Endodermal cell (in vitro differentiated cells): ENCODE results near the gene RNF17. TPM values are rescaled to one million over a fixed set of nuclear protein-coding genes. Genes with fewer than 3 reads are reported as not detected.

Experiments used
- DNase-seq: peaks from one replicate; pipeline ENCODE4 v3.0.0-alpha.2; 2017
- H3K27ac ChIP-seq: 2 replicates; pipeline ENCODE4 v1.5.1; 2013; ENCODE audit warnings: mild to moderate bottlenecking, low read depth, low read length, moderate library complexity
- H3K27me3 ChIP-seq: 2 replicates; pipeline ENCODE4 v1.6.1; 2013; ENCODE audit warnings: mild to moderate bottlenecking, low read length, moderate library complexity; ENCODE audit not compliant: insufficient read depth, control insufficient read depth, poor library complexity, severe bottlenecking
- H3K36me3 ChIP-seq: 2 replicates; pipeline ENCODE4 v1.7.0; 2013; ENCODE audit warnings: mild to moderate bottlenecking, low read length, moderate library complexity; ENCODE audit not compliant: control insufficient read depth, insufficient read depth
- H3K4me1 ChIP-seq: one replicate; pipeline ENCODE4 v1.7.0; 2013; ENCODE audit warnings: low read length; ENCODE audit not compliant: control insufficient read depth, insufficient read depth
- H3K4me3 ChIP-seq: 2 replicates; pipeline ENCODE4 v1.5.1; 2013; ENCODE audit warnings: mild to moderate bottlenecking, low read length, moderate library complexity
- H3K9ac ChIP-seq: 2 replicates; pipeline ENCODE4 v1.6.1; 2013; ENCODE audit warnings: mild to moderate bottlenecking, low read length, moderate library complexity; ENCODE audit not compliant: poor library complexity, severe bottlenecking; ENCODE audit errors: extremely low read depth
- H3K9me3 ChIP-seq: 2 replicates; pipeline ENCODE4 v1.6.1; 2013; ENCODE audit warnings: mild to moderate bottlenecking, low read length, moderate library complexity; ENCODE audit not compliant: control insufficient read depth
- H3K27ac Mint-ChIP-seq: 2 replicates; pipeline ENCODE4 v1.8.0; 2020; ENCODE audit warnings: mixed read lengths
- H3K27me3 Mint-ChIP-seq: 2 replicates; pipeline ENCODE4 v1.8.0; 2021; ENCODE audit warnings: mild to moderate bottlenecking, mixed read lengths; ENCODE audit not compliant: insufficient read depth
- H3K36me3 Mint-ChIP-seq: 2 replicates; pipeline ENCODE4 v1.8.0; 2020; ENCODE audit warnings: low read depth, mixed read lengths
- H3K4me1 Mint-ChIP-seq: 2 replicates; pipeline ENCODE4 v1.8.0; 2020; ENCODE audit warnings: mixed read lengths
- H3K4me3 Mint-ChIP-seq: 2 replicates; pipeline ENCODE4 v1.8.0; 2020; ENCODE audit warnings: mild to moderate bottlenecking, moderate library complexity, mixed read lengths
- H3K9me3 Mint-ChIP-seq: 2 replicates; pipeline ENCODE4 v1.8.0; 2020; ENCODE audit warnings: mild to moderate bottlenecking, mixed read lengths
- WGBS, 2 experiments: methylation state at CpG; one replicate each; pipeline versions ENCODE4 v1.1.5 to v1.1.7; 2013; ENCODE audit warnings: missing lambda C conversion rate in 2 of 2, mixed read lengths in 1 of 2; ENCODE audit not compliant: insufficient coverage in 1 of 2, insufficient read length in 1 of 2; 5-methylcytosine and 5-hydroxymethylcytosine counted together
- long read RNA-seq, 4 experiments: library from polyadenylated mRNA in 2 of 4; library from RNA in 1 of 4; library from capped mRNA in 1 of 4; stranded (forward) in 3 of 4; unstranded in 1 of 4; transcript quantifications; one replicate each; pipeline ENCODE4 v2.0.0, GENCODE V29; 2020 to 2021; ENCODE audit warnings: inconsistent platforms in 1 of 4
- polyA plus RNA-seq, 2 experiments: library from polyadenylated mRNA; stranded (reverse); fragments of 50-300 nt; gene quantifications; one replicate each; pipeline ENCODE4 v1.2.3, GENCODE V29; 2013
- total RNA-seq, 2 donors: library from RNA; stranded (reverse); fragmentation: NEBNext Ultra II Directional in 1 of 2; extraction: Animal tissue kit (Norgen Biotek cat#: 25700) in 1 of 2; gene quantifications; 2 replicates in 1 of 2; 3 replicates in 1 of 2; pipeline ENCODE4 v1.2.1, GENCODE V29; 2021
- TF ChIP-seq, protein P1 (sequence below): fragments of 200-600 bp; sonication (generic); conservative IDR thresholded peaks from 2 replicates; pipeline ENCODE4 v1.5.0; 2021; ENCODE audit warnings: antibody characterized with exemption, mild to moderate bottlenecking

RNF17 gene
- not detected for total RNA-seq
- polyA plus RNA-seq (2013, experiment 1 of 2), result not detected
- polyA plus RNA-seq (2013, experiment 2 of 2), result not detected
- long read RNA-seq, experiment 1, result 0 reads
- long read RNA-seq, experiment 2, result 0 reads
- long read RNA-seq, experiment 3, partial matches to known transcripts, result 0 of 3 reads
- long read RNA-seq, experiment 3, other reads (novel, unspliced or antisense), result 3 of 3 reads
- long read RNA-seq, experiment 4, result 0 reads

GRCh38 chr13:24763596-24764275 lies at the start of gene RNF17:
Gene RNF17, plus strand, starts transcription at chr13:24764169. Its CDS starts 35 bp downstream, at chr13:24764204.
- WGBS, 2 experiments, result 93 to 95% methylated on average over 17 to 27 of the region's 28 CpGs

GRCh38 chr13:24716011-24716410 lies 48.0 kb upstream of the RNF17 start:
- Histone ChIP-seq H3K9ac (peak overlapping the region; percentile 27), H3K27ac (no peak overlapping the region), H3K9me3 (peaks cover 10% of the 10 kb centered on the region), H3K27me3 (no peaks in the 10 kb centered on the region), H3K4me3 (peak overlapping the region; percentile 58), H3K4me1 (peaks cover 11% of the 10 kb centered on the region), H3K36me3 (no peaks in the 10 kb centered on the region)
- DNase-seq, result peak; percentile 81
- 24 to 27% methylated on average over 3 to 5 of the region's 5 CpGs for WGBS, 2 experiments
- Mint-ChIP-seq H3K4me3 (peak overlapping the region; percentile 36), H3K4me1 (peaks cover 17% of the 10 kb centered on the region), H3K27me3 (peaks cover 30% of the 10 kb centered on the region), H3K27ac (peak overlapping the region; percentile 85), H3K9me3 (peaks cover 13% of the 10 kb centered on the region), H3K36me3 (no peaks in the 10 kb centered on the region)
- TF ChIP-seq, protein P1, sequence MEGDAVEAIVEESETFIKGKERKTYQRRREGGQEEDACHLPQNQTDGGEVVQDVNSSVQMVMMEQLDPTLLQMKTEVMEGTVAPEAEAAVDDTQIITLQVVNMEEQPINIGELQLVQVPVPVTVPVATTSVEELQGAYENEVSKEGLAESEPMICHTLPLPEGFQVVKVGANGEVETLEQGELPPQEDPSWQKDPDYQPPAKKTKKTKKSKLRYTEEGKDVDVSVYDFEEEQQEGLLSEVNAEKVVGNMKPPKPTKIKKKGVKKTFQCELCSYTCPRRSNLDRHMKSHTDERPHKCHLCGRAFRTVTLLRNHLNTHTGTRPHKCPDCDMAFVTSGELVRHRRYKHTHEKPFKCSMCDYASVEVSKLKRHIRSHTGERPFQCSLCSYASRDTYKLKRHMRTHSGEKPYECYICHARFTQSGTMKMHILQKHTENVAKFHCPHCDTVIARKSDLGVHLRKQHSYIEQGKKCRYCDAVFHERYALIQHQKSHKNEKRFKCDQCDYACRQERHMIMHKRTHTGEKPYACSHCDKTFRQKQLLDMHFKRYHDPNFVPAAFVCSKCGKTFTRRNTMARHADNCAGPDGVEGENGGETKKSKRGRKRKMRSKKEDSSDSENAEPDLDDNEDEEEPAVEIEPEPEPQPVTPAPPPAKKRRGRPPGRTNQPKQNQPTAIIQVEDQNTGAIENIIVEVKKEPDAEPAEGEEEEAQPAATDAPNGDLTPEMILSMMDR, result peak; percentile 46

More at GRCh38 chr13:24763596-24764275, at the start of gene RNF17:
- Mint-ChIP-seq H3K27me3 (peaks cover 2% of the 10 kb centered on the region), H3K27ac (no peak within 1 kb of the TSS), H3K4me1 (no peaks in the 10 kb centered on the region), H3K36me3 (no peaks in the 10 kb centered on the region), H3K4me3 (no peak within 1 kb of the TSS), H3K9me3 (peaks cover 3% of the 10 kb centered on the region)
- H3K4me3 ChIP-seq, result no peak within 1 kb of the TSS
- no peak for DNase-seq
- no peaks in the 10 kb centered on the region for H3K9me3 ChIP-seq
- TF ChIP-seq, protein P1, result no peak
- H3K27me3 ChIP-seq, result no peaks in the 10 kb centered on the region
- no peaks in the 10 kb centered on the region for H3K36me3 ChIP-seq
- H3K9ac ChIP-seq, result no peak within 1 kb of the TSS
- H3K4me1 ChIP-seq, result no peaks in the 10 kb centered on the region
- no peak within 1 kb of the TSS for H3K27ac ChIP-seq

DNA sequence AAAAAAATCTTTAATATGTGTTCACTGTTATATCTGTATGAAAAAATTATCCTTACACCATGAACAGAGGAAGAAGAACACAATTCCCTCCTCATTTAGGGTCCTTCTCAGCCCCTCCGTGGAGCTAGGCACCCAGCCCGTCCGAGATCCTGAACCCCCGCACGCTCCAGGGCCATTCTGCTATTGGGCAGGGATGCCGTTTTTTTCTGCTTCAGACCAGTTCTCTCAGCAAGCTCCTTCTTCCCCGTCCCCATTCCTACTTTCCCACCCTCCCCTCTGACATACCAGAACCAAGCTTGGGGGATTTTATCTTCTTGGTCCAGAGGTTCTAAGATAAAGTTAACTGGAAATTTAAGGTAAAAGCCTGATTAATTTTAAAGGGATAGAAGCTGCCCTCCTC lies 47.5 kb upstream of the RNF17 start:
- Histone ChIP-seq H3K4me3 (peak overlapping the region; percentile 58), H3K36me3 (no peaks in the 10 kb centered on the region), H3K27me3 (no peaks in the 10 kb centered on the region), H3K27ac (no peak overlapping the region), H3K9ac (peak overlapping the region; percentile 27), H3K4me1 (peaks cover 11% of the 10 kb centered on the region), H3K9me3 (peaks cover 10% of the 10 kb centered on the region)
- peak; percentile 76 for DNase-seq
- H3K4me3 Mint-ChIP-seq, result peak overlapping the region; percentile 36
- 19 to 27% methylated on average over 3 to 7 of the region's 7 CpGs for WGBS, 2 experiments
- H3K4me1 Mint-ChIP-seq, result peaks cover 17% of the 10 kb centered on the region
- peaks cover 13% of the 10 kb centered on the region for H3K9me3 Mint-ChIP-seq
- H3K27ac Mint-ChIP-seq, result peak overlapping the region; percentile 85
- H3K36me3 Mint-ChIP-seq, result no peaks in the 10 kb centered on the region
- TF ChIP-seq, protein P1, result no peak
- H3K27me3 Mint-ChIP-seq, result peaks cover 28% of the 10 kb centered on the region
